GM21447 (cell line): ENCODE data around the gene RHCG.

ENCODE experiments used
- ATAC-seq: cut with Tn5 transposase; IDR thresholded peaks from one replicate; pipeline ENCODE4 v1.9.1; 2021; ENCODE audit not compliant: unreplicated experiment

RHCG gene

DNA sequence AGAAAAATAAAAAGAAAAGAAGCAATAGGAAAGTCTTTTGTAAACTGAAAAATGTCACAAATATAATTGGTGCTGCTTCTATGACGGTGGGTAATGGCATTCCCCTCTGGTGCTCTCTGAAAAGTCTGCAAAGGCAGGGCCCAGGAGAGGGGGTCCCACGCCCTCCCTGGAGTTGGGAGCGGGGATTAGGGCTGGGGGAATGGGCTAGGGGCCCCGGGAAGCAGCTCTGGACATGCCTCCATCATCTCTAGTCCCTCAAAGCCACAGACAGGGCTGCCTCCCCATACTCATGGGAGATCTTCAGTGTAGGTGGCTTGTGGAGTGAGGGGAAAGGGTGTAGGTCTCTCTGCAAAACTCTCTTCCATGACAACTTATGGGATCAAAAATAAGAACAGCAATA is 7.8 kb upstream of the RHCG start:
- no peak for ATAC-seq

DNA sequence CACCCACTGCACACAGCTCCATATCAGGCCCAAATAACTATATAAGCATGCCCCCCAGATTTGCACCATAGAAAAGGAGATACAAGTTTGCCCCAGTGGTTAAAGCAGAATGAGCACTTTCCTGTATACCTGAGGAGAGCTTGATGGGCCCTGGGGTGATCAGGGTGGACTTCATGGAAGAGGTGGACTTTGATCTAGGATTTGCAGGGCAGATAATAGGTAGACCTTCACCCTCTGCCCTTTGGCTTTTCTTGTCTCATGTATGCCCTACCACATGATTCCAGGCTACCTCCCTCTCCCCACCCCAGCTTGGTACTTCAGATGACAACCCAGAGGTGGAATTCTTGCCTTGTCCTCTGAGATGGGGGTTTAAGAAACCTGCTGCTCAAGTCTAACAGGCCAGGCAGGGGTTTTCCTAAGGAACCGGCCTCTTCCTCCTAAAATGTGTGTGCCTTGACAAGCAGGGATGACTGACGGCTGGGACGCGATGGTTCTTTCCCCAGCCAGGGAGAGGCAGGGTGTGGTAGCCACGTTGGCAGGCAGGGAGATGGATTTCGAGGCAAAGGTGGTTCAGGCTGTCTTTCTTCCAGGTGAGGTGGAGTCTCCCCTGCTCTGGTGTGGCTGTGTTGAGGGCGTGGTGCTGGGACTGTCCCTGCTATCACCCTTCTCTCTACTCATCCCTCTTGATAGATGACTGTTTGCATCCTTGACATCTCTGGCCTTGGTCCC is 6.6 kb upstream of the RHCG start:
- ATAC-seq, result no peak

DNA sequence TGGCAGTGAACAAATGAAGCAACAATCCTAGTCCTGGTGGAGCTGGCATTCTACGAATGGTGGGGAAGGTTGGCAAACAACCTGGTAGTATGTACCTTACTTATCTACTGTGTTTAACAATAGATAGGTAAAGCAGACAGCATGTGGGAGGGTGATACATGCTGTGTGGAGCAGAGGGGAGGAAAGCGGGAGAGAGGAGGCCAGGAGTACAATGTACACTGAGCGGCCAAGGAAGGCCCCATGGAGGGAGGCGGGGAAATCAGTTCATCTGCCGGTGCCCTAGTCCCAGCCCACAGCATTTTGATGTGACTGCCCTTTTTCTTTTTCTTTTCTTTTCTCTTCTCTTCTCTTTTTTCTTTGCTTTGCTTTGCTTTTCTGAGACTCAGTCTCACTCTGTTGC is 5.3 kb upstream of the RHCG start:
- ATAC-seq, result no peak

DNA sequence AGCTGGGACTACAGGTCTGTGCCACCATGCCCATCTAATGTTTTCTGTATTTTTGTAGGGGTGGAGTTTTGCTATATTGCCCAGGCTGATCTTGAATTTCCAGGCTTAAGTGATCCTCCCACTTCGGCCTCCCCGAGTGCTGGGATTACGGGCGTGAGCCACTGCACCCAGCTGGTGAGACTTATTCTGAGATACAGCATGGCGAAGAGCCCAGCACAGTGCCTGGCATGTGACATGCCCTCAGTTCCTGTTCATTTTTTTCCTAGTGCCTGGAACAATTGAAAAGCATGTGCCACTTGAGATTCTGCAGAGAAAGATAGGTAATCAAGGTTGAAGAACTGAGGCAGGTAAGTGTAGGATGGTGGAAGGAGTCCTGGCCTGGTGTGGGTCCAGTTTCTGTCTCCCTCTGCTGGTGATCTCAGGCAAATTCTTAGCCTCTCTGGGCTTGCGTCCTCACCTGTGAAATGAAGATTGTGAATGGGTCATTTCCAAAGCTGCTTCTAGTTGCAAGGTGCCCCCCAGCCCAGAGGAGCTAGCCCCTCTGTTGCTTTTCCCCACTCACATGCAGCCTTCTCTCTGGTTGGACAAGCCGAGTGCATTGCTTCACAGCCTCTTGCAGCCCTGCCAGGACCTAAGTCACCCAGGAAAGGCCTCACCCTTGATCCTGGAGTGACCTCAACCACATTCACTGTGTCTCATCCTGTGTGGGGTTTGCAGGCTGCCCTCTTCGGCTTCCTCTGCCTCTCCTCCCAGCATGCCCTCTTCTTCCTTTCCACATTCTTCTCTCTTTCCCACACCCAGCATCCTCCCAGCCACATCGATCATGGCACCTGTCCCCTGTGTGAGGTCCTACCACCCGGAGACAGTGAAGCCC is 4.3 kb upstream of the RHCG start:
- no peak for ATAC-seq

DNA sequence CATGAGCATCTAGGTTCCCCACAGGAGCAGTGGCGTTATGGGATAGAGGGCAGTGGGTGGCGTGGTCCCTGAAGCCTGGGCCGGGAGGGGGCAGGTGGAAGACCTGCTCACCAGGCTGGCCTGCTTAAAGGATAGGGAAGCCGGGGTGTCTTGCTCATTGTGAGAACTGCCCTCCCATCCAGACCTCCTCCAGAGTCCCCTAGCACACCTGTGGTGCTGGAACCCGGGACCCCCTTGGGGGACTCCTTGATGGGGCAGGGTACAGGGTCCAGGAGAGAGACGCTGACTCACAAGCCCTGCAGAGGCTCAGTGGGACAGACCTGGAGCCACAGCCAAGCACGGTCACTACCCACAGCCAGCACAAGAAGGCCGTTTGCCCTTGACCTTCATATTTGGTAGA is 2.8 kb upstream of the RHCG start:
- ATAC-seq, result no peak

DNA sequence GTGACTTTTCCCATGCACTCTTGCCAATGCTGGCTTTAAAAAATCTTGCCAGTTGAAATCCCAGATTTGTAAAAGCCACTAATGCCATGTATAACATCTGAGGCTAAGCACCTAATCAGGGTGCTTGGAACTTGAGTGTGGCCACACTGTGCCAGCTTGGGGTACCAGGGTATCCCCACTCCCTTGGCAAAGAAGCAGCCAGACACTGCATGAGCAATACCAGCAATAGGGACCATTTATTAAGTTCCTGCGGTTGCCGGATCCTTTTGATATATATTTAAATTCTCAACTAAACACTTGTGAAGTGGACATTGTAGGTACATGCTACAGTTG is 2.2 kb upstream of the RHCG start:
- ATAC-seq, result no peak

DNA sequence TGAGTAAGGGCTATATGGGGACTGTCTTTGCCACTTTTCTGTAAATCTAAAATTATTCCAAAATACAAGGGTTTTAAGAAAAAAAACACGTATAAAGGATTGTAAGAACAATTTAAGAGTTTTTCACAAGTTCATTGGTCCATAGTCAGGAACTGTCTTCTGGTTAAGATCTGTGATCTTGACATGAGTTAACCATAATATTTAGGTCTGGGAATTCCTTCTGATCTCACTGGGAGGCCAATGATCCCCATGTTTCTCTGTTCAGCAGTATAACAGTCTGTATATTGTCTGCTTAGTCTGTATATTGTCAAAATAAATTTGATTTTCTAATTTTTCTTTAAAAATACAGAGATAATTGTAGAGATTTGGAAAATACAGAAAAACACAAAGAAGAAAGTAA is 848 bp upstream of the RHCG start:
- no peak for ATAC-seq

DNA sequence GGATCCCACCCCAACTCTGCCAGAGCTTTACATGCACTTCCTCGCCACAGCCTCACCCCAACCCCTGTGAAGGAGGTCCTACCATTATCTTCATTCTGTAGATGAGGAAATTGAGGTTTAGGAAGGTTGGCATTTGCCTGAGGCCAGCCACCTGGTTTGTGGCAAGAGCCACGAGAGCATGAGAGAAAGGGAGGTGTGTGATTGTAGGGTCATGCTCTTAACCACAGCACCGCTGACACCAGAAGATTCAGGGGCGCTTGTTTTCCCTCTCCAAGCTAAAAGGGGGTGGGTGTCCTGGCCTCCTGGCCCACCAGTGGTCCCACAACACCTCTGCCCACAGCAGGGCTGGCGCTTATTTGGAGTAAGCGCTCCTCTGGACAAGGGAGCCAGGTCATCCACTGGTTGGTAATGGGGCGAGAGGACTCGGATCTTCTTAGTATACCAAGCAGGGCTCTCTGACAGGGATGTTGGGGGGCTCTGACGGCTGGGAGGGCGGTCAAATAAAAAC is 691 bp downstream of the RHCG start:
- ATAC-seq, result no peak

DNA sequence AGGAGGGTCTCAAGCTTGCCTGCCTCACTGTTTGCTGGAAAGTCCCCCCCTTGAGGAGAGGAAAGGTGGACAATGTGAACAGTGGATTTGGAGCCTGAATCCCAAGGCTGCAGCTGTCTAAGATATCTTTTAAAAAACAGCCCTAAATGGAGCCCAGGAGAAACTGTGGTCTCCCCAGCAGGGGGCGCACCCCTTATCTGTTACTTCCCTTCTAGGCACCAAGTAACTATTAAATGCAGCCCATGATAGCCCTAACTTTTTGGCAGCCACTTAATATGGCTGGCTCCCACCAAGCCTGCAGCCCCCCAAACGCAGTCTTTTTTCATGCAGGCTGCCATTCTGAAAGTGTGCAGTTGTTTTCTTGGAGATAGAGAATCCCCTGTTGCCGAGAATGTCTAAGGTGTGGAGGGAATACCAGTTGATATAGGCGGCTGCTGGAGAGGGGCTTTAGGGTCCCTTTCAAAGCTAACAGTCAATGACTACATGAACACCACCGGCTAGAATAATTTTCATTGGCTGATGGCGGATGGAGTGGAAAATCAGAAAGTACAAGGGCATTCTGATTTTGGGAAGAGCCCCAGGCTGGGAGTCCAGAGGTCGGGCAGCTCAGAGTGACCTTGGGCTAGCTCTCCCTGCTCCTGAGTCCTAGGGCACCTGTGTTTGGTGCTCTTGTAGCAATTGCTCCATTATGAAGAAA is 1.3 kb downstream of the RHCG start:
- ATAC-seq, result no peak

DNA sequence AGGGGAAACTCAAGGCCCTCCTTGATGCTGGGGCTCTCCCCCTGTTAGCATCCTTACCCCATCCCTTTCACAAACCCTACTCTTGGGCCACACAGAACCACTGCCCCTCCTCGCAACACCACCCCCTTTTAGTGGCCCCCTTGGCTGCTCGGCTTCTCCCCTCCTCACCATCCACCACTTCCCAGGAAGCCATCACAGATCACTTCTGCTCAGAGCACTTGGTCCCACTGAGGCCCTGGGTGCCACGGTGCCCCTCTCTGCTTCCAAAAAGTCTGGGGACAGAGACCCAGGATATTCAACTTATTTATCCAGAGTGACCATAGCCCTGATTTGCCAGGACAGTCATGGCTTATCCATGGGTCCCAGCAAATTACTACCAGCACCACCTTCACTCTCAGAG is 2.4 kb downstream of the RHCG start:
- no peak for ATAC-seq

DNA sequence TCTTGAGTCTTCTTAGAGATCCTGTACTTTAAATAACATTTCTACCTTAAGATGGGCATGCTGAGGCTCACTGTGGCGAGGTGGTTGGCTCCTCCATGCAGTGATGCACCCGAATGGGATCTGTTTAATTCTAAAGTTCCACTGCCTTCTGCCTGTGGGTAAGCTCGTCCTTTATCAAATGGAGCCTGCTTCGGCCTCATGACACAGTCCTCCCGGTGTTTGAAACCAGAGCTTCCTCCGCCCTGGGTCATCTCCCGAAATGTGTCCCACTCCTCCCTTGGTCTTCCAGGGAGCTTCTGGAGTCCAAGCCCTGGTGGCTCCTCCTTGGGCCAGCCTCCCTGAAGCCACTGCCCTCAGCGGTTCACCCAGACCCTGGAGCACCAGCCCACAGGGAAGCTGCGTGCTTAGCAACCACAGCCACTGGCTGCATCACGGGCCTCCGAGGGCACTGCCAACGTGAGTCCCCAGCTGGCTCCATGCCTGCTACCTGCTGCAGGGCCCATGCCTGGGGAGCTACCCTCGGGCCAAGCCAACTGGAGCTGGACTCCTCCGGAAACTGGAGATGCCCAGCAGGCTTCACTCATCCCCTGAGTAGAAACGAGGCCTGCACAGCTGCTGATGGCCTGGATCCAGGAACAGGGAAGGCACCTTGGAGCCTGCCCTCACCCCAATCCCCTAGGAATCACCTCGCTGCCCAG is 3.3 kb downstream of the RHCG start:
- no peak for ATAC-seq

DNA sequence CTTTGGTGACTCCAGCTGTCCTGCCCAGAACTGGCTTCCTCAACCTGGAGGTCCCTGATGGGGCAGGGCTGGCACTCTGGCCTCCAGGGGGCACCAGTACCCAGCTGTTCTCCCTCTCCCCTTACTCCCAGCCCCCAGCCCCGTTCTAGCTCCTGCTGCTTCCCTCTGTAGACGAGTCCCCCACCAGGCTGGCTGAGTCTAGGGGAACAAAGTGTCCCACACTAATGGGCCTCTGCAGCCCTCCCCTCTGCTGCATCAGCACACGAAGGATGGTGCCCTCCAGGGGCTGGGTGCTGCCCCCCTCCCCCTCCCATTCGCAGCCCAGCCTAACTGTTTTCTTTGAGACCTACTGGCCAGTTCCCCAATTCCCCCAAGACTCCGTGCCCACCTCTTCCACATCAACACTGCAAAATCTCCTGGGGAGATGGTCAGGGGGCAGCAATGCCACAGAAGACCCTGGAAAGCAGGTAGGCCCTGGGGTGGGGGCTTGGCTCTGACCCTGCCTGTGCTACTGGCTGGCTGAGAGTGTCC is 4.2 kb downstream of the RHCG start:
- ATAC-seq, result no peak

DNA sequence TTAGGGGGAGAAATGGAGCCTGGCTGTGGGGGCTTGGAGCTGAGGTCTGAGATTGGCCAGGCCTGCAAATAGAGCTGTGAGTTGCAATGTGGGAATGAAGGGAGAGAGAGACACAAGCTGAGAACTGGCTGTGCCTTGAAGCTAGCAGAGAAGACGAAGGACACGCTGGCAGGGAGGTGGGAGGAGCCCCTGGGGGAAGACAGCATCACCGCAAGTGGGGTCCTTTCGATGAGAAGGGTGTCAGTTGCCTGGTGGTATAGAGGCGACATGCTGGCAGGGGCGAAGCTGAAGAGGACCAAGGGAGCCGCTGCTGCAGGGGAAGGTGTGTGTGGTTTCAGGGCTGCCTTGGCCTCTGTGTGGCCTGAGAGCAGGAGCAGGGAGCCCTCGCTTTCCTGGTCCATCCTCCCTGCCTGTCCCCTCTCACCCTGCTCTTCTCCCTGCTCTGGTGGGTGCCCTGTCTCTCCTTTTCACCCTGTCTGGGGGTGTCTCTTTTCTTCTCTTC is 5.5 kb downstream of the RHCG start:
- ATAC-seq, result no peak

DNA sequence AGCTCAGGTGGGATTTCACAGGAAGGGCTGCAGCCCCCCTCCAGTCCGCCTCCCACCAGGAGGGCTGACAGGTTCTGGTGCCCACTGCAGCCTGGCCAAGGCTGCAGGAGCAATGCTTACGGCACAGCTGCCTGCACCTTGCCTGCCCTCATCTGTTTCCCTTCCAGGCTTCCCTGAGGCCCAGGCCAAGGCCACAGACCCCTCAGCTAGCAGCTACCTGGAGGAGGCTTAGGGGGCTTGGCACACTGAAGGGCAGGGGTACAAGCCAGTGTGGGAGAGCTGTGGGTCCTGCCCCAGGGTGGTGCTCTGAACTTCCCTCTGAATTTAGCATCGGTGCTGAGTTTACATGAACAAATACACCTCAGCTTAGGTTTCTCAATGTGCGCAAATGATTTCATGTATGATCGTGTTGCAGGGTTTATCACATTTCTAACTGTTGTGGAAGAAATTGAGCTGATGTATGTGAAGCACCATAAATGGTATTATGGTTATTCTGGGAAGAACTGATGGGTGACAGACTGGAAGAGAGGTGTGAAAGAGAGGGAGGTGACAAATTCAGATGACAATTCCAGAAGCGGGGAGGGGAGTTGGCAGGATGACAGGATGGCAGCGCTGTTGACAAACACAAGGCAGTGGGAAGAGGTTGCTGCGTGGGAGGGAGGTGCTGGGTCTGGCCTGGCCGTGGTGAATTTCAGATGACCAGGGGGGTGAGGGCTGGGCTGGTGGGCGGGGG is 6.1 kb downstream of the RHCG start:
- no peak for ATAC-seq

DNA sequence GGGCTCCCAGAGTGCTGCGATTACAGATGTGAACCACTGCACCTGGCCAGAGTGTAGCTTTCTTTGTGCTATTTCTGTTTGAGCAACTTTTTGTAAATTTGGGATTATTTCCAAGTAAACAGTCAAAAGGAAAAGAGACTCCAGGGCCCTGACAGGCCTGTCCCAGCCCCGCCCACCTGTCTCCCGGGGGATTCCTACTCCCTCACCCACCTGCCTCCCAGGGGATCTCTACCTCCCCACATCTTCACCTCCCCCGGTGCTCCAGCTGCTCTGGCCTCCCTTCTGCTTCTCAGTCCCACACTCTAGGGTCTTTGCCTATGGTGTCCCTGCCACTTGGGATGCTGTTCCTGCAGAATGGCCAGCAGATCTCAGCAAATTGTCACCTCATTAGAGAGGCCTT is 7.0 kb downstream of the RHCG start:
- no peak for ATAC-seq

DNA sequence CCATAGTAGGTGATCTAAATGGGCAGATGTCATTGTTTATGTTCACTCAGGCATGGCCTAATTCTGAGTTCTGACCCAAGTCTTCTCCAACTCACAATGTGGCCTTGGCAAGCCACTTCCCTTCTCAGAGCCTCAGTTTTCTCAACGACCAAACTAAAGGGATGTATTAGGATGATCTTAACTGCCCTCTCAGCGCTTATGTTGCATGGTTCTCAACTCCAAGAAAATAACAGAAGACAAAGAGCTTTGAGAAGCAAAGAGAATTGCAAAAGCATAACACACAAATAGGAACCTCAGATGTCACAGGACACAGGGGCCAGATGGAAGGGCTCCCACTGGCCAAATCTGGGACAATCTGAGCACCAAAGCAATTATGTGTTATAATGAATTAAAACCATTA is 8.6 kb downstream of the RHCG start:
- no peak for ATAC-seq

DNA sequence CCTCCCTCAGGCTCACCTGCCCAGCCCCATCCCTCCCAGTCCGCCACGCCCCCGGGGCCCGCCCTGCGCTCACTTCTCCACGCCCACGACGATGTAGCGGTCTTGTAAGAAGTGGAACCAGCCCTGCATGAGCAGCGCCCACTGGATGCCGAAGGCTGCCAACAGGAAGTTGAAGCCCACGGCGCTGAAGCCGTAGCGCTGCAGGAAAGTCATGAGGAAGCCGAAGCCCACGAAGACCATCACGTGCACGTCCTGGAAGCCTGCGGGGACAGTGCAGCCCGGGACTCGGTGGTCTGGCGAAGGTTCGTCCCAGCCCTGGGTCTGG is 9.7 kb downstream of the RHCG start:
- no peak for ATAC-seq

DNA sequence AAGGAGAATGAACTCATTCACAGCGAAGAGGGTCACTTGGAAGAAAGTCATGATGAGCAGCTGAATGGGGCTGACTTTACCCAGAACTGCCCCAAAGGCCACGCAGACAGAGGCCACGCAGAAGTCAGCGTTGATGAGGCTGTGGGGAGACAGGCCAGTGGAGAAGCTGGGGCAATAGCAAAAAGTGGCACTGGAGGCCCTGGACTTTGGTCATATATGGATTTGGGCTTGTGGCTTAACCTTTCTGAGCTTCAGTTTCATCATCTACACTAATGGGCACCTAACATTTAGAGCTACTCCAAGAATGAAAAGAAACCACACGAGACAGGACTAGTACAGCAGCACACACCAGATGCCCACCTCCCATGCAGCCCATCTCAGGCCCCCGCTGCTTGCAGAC is 13.3 kb downstream of the RHCG start:
- no peak for ATAC-seq

DNA sequence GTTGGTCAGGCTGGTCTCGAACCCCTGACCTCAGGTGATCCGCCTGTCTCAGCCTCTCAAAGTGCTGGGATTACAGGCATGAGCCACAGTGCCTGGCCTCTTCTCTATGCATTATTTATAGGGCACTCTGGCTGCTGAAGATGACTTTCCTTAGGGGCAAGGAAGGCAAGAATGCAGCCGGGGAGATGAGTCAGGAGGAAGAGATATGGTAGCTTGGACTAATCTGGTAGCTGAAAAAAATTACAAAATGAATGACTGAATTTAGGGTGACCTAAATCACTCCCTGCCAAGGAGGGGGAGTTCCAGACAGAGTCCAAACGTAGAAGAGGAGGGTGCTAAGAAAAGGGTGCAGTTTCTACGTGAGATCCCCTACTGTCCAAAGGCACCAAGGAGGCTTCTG is 14.2 kb downstream of the RHCG start:
- ATAC-seq, result no peak

DNA sequence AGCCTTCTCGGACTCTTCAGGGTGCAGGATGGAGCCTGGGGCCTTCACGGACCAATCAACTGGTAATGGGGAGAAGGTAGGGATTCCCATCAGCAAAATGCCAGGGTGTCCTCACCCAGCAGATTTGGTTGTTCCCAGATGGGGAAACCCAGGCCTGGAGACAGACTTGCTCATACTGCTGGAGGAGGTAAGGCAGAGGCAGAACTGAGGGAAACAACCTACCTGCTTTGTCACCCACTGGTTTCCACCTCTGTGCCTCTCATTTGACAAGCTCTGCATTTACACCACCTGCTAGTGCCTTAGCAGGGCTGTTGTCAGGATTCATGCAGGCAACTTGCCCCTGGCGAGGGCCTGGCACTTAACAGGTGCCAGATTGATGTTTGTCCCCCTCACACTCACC is 15.9 kb downstream of the RHCG start:
- ATAC-seq, result no peak
